Measurements from ENCODE around the gene TUBGCP4.

GRCh38 chr15:43410572-43411214 lies 39.8 kb downstream of the TUBGCP4 start:
- no peak for TF ChIP-seq ZC3H11A (IDR thresholded peaks at IDR 0.05)
- TF ChIP-seq, protein P1, sequence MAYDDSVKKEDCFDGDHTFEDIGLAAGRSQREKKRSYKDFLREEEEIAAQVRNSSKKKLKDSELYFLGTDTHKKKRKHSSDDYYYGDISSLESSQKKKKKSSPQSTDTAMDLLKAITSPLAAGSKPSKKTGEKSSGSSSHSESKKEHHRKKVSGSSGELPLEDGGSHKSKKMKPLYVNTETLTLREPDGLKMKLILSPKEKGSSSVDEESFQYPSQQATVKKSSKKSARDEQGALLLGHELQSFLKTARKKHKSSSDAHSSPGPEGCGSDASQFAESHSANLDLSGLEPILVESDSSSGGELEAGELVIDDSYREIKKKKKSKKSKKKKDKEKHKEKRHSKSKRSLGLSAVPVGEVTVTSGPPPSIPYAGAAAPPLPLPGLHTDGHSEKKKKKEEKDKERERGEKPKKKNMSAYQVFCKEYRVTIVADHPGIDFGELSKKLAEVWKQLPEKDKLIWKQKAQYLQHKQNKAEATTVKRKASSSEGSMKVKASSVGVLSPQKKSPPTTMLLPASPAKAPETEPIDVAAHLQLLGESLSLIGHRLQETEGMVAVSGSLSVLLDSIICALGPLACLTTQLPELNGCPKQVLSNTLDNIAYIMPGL (CRISPR knock-in tag; IDR thresholded peaks at IDR 0.05; ENCODE audit: borderline replicate concordance): no peak
- no peak for TF ChIP-seq CTCF (IDR thresholded peaks at IDR 0.05)
- TF ChIP-seq PHF8 (IDR thresholded peaks at IDR 0.05; ENCODE audit: borderline replicate concordance, low read depth): no peak
- TF ChIP-seq SMC3 (IDR thresholded peaks at IDR 0.05): no peak
- TF ChIP-seq POLR2A (IDR thresholded peaks at IDR 0.05; ENCODE audit: low read length): no peak
